Activated CD4-positive, alpha-beta T cell treated with anti-CD3 and anti-CD28 coated beads for 36 hours (primary cell): ENCODE results near the gene SHFL. TPM values are rescaled to one million over a fixed set of nuclear protein-coding genes. Genes with fewer than 3 reads are reported as not detected.

Source experiments
- ATAC-seq: fragments of 200-7000 bp; cut with Tn5 transposase; one replicate; pipeline ENCODE4 v1.10.0; 2021; ENCODE audit warnings: mild to moderate bottlenecking, moderate library complexity
- CTCF ChIA-PET: fragments of 350-600 bp; sonication (Branson Sonifier 250); formaldehyde crosslinking; loops from one replicate; lab custom pipeline; 2021; ENCODE audit warnings: antibody characterized with exemption; lab: Charles Lee
- POLR2A ChIA-PET: fragments of 350-600 bp; sonication (Branson Sonifier 250); formaldehyde crosslinking; loops from one replicate; lab custom pipeline; 2021; ENCODE audit warnings: antibody characterized with exemption, inconsistent platforms; lab: Charles Lee
- DNase-seq: peaks from one replicate; pipeline ENCODE4 v3.0.0-alpha.2; 2020
- H3K27ac Mint-ChIP-seq: one replicate; pipeline ENCODE4 v1.8.0; 2021; ENCODE audit warnings: mixed read lengths
- H3K27me3 Mint-ChIP-seq: one replicate; pipeline ENCODE4 v1.8.0; 2021; ENCODE audit warnings: mixed read lengths
- H3K36me3 Mint-ChIP-seq: one replicate; pipeline ENCODE4 v1.8.0; 2021; ENCODE audit warnings: low read depth, mixed read lengths
- H3K4me1 Mint-ChIP-seq: one replicate; pipeline ENCODE4 v1.8.0; 2021; ENCODE audit warnings: mixed read lengths
- H3K4me3 Mint-ChIP-seq: one replicate; pipeline ENCODE4 v1.8.0; 2021; ENCODE audit warnings: mild to moderate bottlenecking, moderate library complexity, mixed read lengths
- H3K9me3 Mint-ChIP-seq: one replicate; pipeline ENCODE4 v1.8.0; 2021; ENCODE audit warnings: low read depth, mixed read lengths
- intact Hi-C, 2 experiments: fragments of 100-400 bp; cut with DNase I in 1 of 2; cut with micrococcal nuclease in 1 of 2; formaldehyde crosslinking; loops; one replicate each; pipeline versions ENCODE4 v1.14.2 to v1.15.1; 2022 to 2024; cut with DNase I, micrococcal nuclease
- total RNA-seq, 2 experiments: library from RNA; stranded (reverse); gene quantifications; one replicate each; pipeline ENCODE4 v1.2.3, GENCODE V29; 2021

The SHFL gene
- total RNA-seq, 2 experiments from 2014 or later, result 49.8 to 62.6 TPM

DNA sequence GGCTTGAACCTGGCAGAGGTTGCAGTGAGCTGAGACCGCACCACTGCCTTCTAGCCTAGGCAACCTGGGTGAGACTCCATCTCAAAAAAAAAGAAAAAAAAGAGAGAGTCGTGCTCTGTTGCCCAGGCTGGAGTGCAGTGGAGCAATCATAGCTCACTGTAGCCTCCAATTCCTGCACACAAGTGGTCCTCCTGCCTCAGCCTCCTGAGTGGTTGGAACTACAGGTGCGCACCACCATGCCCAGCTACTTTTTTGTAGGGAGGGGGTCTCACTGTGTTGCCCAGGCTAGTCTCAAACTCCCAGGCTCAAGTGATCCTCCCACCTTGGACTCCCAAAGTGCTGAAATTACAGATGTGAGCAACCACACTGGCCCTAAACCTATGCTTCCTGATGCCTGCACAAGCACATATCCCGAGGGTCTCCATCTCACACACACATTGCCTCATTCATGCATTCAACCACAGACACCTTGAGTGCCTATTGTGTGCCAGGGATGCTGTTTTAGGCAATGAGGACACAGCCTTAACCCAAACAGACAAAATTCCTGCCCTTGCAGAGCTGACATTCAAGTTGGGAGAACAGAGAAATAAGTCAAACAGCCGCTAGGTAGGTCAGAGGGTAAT lies 14.2 kb downstream of the SHFL start:
- intact Hi-C loops, result loop anchor here in 1 of 2 experiments (10.0 kb wide), 3 partner anchors 405 to 995 kb away; partner anchors contain the start of genes CARM1 and KEAP1

DNA sequence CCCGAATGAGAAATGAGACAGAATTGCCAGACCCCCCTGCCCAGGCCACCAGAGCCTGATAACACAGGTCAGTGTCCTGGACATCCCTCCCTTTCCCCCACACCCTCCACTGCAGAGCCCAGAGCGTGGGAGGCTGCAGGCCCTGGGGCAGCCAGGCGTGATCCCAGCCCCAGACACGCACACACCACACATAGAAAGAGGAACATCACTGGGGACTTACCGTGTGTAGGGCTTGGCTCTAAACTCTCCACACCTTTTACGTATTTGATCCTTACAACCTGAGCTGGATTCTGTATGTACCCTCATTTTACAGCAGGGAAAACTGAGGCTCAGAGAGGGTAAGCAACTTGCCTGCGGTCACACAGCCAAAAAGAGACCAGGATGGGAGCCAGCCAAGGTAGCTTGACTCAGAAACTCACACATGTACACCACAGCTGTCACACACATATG lies 16.7 kb downstream of the SHFL start:
- no peak for ATAC-seq
- H3K4me3 Mint-ChIP-seq, result peak overlapping the region; percentile 68
- peaks cover 20% of the 10 kb centered on the region for H3K36me3 Mint-ChIP-seq
- H3K27me3 Mint-ChIP-seq, result no peaks in the 10 kb centered on the region
- H3K27ac Mint-ChIP-seq, result peak overlapping the region; percentile 93
- DNase-seq, result no peak
- intact Hi-C loops, result loop anchor here in 1 of 2 experiments (10.0 kb wide), 3 partner anchors 402 to 992 kb away; partner anchors contain the start of genes CARM1 and KEAP1
- ChIA-PET CTCF (interaction anchor here (0.6 to 2.0 kb wide), 6 partner anchors 11 to 828 kb away, joined by 3 to 9 read pairs (median 4); partner anchors contain the start of gene EIF3G), POLR2A (no interaction called here)
- no peaks in the 10 kb centered on the region for H3K9me3 Mint-ChIP-seq
- H3K4me1 Mint-ChIP-seq, result peaks cover 58% of the 10 kb centered on the region

More for the DNA sequence above, 14.2 kb downstream of the SHFL start:
- ChIA-PET POLR2A (interaction anchor here (0.7 kb wide), 1 partner anchor 138 kb away, joined by 3 read pairs; no protein-coding TSS in a partner anchor), CTCF (interaction anchor here (2.4 kb wide), 1 partner anchor 8 kb away, joined by 12 read pairs; no protein-coding TSS in a partner anchor)
- no peaks in the 10 kb centered on the region for H3K27me3 Mint-ChIP-seq
- DNase-seq (no peak), ATAC-seq (no peak)
- peaks cover 50% of the 10 kb centered on the region for H3K4me1 Mint-ChIP-seq
- no peak overlapping the region for H3K4me3 Mint-ChIP-seq
- H3K9me3 Mint-ChIP-seq, result no peaks in the 10 kb centered on the region
- H3K27ac Mint-ChIP-seq, result peak overlapping the region; percentile 77
- peaks cover 12% of the 10 kb centered on the region for H3K36me3 Mint-ChIP-seq

DNA sequence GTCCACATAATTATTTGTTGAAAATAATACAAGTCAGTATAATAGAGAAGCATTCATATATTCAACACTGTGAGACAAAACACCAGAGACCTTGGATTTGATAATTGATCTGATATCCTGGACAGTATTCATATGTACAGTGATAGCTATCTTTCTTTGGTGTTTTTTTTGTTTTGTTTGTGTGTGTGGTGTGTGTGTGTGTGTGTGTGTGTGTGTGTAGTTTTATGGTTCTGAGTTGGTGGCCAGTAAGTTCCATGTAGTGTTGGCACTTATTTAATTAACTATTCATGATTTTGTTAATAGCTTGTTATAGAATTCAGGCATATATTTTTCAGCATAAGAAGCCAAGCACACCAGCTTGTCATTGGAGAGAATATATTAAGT lies 18.0 kb downstream of the SHFL start:
- ATAC-seq (no peak), DNase-seq (no peak)
- Mint-ChIP-seq H3K36me3 (peaks cover 29% of the 10 kb centered on the region), H3K9me3 (no peaks in the 10 kb centered on the region), H3K4me3 (peak overlapping the region; percentile 90), H3K27ac (peak overlapping the region; percentile 99), H3K27me3 (no peaks in the 10 kb centered on the region), H3K4me1 (peaks cover 57% of the 10 kb centered on the region)
- POLR2A ChIA-PET, result interaction anchor here (0.6 to 0.8 kb wide), 3 partner anchors 8 to 87 kb away, joined by 5 to 6 read pairs (median 5); no protein-coding TSS in a partner anchor
- intact Hi-C loops, result loop anchor here (2.0 to 10.0 kb wide), 9 partner anchors 17 to 991 kb away; partner anchors contain the start of genes CARM1 (in 1 of the 2), KEAP1 (in 1 of the 2), PIN1 (in 1 of the 2) and TYK2 (in 1 of the 2)
- CTCF ChIA-PET, result interaction anchor here (1.1 to 2.0 kb wide), 3 partner anchors 8 to 155 kb away, joined by 4 to 9 read pairs (median 7); no protein-coding TSS in a partner anchor

DNA sequence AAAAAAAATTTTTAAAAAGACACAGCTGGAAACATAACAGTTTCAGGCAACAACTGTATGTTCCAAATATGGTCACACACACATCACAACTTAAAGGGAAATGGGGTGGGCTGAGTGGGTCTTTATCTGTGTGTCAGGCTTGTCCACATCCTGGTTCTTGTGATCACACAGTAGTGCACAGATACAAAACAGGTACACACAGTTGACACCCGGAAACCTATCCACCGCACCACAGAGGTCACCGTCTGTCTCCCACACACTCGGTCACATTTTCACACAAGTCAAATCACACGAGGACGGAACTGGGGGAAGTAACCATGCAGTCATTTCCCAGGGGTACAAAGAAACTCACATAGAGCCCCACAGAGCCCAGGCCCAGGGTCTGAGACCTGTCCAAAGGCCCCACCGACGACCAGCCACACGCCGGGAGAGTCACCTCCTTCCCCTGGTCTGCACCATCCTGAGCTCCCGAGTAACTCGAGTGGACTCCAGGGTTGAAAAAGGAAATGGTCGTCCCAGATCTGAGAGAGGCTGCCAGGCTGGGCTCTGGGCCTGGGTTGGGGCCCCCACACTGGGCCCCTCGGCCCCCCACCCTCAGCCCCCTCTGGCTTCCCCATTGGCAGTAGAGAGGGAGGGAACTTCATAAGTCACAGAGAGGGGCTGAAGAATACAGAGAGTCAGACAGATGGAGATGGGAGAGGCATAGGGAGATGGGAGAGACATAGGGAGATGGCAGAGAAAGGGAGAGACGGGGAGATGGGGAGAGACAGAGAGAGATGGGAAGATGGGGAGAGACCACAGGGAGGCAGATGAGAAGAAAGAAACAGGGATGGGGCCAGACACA lies 18.8 kb downstream of the SHFL start:
- Mint-ChIP-seq H3K27me3 (no peaks in the 10 kb centered on the region), H3K36me3 (peaks cover 36% of the 10 kb centered on the region), H3K4me1 (peaks cover 60% of the 10 kb centered on the region), H3K4me3 (peak overlapping the region; percentile 90), H3K9me3 (no peaks in the 10 kb centered on the region), H3K27ac (peak overlapping the region; percentile 99)
- intact Hi-C loops, result loop anchor here (1.0 to 10.0 kb wide), 12 partner anchors 9 to 990 kb away; partner anchors contain the start of genes CARM1 (in 1 of the 2), KEAP1 (in 1 of the 2), KRI1 (in 1 of the 2) and MRPL4 (in 1 of the 2)
- ATAC-seq (peak; percentile 70), DNase-seq (peak; percentile 89)
- ChIA-PET POLR2A (interaction anchor here (0.6 to 1.1 kb wide), 4 partner anchors 9 to 286 kb away, joined by 3 to 6 read pairs (median 5); partner anchors contain the start of gene FBXL12), CTCF (interaction anchor here (1.1 to 2.0 kb wide), 3 partner anchors 9 to 154 kb away, joined by 4 to 9 read pairs (median 7); no protein-coding TSS in a partner anchor)

DNA sequence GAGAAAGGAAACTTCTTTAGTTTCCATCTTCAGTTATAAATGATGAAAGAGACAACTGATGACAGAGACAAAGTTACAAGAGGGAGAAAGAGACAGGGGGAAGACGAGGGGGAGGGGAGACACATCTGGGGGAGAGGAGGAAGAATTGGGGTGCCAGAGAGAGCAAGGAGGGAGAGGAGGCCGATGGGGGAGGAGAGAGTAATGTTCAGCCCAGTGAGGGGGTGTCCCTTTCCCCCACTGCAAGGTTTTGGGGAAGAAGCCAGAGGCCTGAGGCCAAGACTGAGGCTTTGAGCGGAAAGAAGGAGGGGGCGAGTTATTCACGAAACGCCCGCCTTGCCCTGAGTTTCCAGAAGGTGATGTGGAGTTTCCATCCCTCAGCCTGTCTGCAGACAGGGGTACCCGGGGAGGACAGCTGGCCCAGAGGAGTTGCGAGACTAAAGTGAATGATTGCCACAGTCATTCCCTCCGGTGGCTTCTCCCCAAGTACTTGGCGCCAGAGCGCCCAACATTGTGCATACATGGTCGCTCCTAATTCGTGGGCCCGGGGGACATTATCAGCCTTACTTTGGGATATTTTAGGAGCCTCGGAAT lies 19.5 kb downstream of the SHFL start:
- peaks cover 39% of the 10 kb centered on the region for H3K36me3 Mint-ChIP-seq
- ChIA-PET POLR2A (interaction anchor here (1.1 to 1.2 kb wide), 2 partner anchors 9 kb away, joined by 5 to 7 read pairs; no protein-coding TSS in a partner anchor), CTCF (interaction anchor here (0.6 to 2.3 kb wide), 3 partner anchors 11 to 22 kb away, joined by 3 to 8 read pairs (median 4); no protein-coding TSS in a partner anchor)
- peak; percentile 56 for ATAC-seq
- no peaks in the 10 kb centered on the region for H3K9me3 Mint-ChIP-seq
- intact Hi-C loops, result loop anchor here (1.0 to 10.0 kb wide), 17 partner anchors 9 to 989 kb away; partner anchors contain the start of genes CARM1 (in 1 of the 2), DNMT1 (in 1 of the 2), EIF3G (in 1 of the 2) and ILF3 (in 1 of the 2)
- no peaks in the 10 kb centered on the region for H3K27me3 Mint-ChIP-seq
- peak overlapping the region; percentile 90 for H3K4me3 Mint-ChIP-seq
- DNase-seq, result peak; percentile 93
- peak overlapping the region; percentile 99 for H3K27ac Mint-ChIP-seq
- peaks cover 62% of the 10 kb centered on the region for H3K4me1 Mint-ChIP-seq

DNA sequence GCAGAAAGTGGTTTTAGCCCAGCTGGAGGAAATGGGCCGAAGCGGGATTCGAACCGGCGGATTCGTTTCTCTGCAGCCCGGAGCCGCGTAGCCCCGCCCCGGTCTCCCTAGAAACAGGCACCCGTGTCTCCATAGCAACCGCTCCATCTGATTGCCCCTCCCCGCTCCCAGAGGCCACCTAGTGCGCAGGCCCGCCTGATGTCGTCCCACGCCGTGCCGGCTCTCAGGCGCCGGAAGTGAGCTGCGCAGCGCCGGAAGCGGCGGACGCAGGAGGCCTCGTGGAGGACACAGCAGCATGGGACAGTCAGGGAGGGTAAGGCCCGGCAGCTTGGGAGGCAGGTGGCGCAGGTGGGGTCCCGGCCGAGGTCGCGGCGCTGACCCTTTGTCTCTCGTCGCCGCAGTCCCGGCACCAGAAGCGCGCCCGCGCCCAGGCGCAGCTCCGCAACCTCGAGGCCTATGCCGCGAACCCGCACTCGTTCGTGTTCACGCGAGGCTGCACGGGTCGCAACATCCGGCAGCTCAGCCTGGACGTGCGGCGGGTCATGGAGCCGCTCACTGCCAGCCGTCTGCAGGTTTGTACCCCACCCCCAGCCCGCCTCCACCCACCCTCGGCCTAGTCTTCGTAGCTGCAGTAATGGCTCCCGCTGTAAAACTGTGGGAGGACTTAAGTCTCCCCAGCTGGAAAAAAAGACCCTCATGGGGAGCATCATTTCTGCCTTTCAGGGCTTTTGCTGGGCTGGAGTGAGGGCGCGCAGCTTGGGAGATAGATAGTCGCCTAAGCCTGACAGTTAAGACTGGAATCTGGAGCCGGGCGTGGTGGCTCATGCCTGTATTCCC lies 20.2 kb downstream of the SHFL start, which contains the start of gene PPAN:
TSS of gene PPAN (plus strand) at position 263 of the 837 bp plus-strand sequence. CDS start at position 296, 33 bp downstream.
- H3K27ac Mint-ChIP-seq, result peak within 1 kb of the TSS; percentile 99
- H3K4me1 Mint-ChIP-seq, result peaks cover 67% of the 10 kb centered on the region
- peak within 1 kb of the TSS; percentile 90 for H3K4me3 Mint-ChIP-seq
- ATAC-seq (peak; percentile 58), DNase-seq (peak; percentile 99)
- H3K27me3 Mint-ChIP-seq, result no peaks in the 10 kb centered on the region
- peaks cover 43% of the 10 kb centered on the region for H3K36me3 Mint-ChIP-seq
- ChIA-PET CTCF (interaction anchor here (0.6 to 2.3 kb wide), 6 partner anchors 8 to 88 kb away, joined by 3 to 8 read pairs (median 3); partner anchors contain the start of gene DNMT1), POLR2A (interaction anchor here (0.8 to 1.2 kb wide), 4 partner anchors 8 to 144 kb away, joined by 3 to 7 read pairs (median 4); partner anchors contain the start of gene DNMT1)
- intact Hi-C loops, result loop anchor here (1.0 to 10.0 kb wide), 10 partner anchors 10 to 988 kb away; partner anchors contain the start of genes CARM1 (in 1 of the 2), DNMT1 (in 1 of the 2), EIF3G (in 1 of the 2) and ILF3 (in 1 of the 2)
- H3K9me3 Mint-ChIP-seq, result no peaks in the 10 kb centered on the region

DNA sequence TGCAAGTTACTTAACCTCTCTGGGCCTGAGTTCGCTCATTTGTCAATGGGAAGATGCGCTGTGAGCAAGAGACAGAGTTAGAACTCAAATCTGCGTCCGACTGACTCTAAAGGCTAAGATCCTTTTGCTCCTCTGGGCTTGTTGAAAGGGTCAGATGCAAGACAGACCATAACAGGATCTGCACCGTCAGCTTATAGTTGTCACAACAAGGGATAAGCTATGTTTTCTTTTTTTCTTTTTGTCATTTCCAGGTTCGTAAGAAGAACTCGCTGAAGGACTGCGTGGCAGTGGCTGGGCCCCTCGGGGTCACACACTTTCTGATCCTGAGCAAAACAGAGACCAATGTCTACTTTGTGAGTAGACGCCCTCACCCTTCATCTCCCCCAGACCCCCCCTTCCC lies 21.1 kb downstream of the SHFL start:
- ChIA-PET POLR2A (no interaction called here), CTCF (interaction anchor here (0.6 to 3.0 kb wide), 4 partner anchors 8 to 160 kb away, joined by 3 to 12 read pairs (median 6); partner anchors contain the start of gene DNMT1)
- intact Hi-C loops, result loop anchor here (2.0 to 10.0 kb wide), 5 partner anchors 145 to 988 kb away; partner anchors contain the start of genes CARM1 (in 1 of the 2), ILF3 (in 1 of the 2), KEAP1 (in 1 of the 2) and MRPL4 (in 1 of the 2)
- peak overlapping the region; percentile 99 for H3K27ac Mint-ChIP-seq
- H3K27me3 Mint-ChIP-seq, result no peaks in the 10 kb centered on the region
- no peak for ATAC-seq
- peaks cover 72% of the 10 kb centered on the region for H3K4me1 Mint-ChIP-seq
- H3K4me3 Mint-ChIP-seq, result peak overlapping the region; percentile 90
- no peaks in the 10 kb centered on the region for H3K9me3 Mint-ChIP-seq
- no peak for DNase-seq
- H3K36me3 Mint-ChIP-seq, result peaks cover 52% of the 10 kb centered on the region

DNA sequence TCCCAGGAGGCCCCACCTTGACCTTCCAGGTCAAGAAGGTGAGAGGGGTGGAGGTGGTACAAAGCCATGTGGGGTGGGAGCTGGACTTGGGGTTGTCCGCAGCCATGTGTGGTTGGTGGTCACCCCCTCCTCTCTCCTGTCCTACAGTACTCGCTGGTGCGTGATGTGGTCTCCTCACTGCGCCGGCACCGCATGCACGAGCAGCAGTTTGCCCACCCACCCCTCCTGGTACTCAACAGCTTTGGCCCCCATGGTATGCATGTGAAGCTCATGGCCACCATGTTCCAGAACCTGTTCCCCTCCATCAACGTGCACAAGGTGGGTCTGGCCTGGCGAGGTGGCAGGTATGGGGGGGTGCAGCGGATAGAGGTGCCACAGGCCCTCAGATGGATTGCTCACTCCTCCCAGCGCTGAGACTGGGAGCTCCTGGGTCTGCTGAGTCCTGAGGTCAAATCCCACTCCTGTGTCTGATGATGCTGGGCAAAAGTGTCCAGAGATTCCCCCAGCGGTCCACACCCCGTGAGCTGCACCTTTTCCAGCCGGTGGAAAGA lies 21.8 kb downstream of the SHFL start:
- ChIA-PET POLR2A (interaction anchor here (0.6 to 1.0 kb wide), 2 partner anchors 11 to 141 kb away, joined by 4 read pairs; no protein-coding TSS in a partner anchor), CTCF (interaction anchor here (0.6 to 3.0 kb wide), 8 partner anchors 9 to 188 kb away, joined by 3 to 12 read pairs (median 3); partner anchors contain the start of gene DNMT1)
- Mint-ChIP-seq H3K27me3 (no peaks in the 10 kb centered on the region), H3K4me3 (peak overlapping the region; percentile 90), H3K36me3 (peaks cover 58% of the 10 kb centered on the region), H3K4me1 (peaks cover 72% of the 10 kb centered on the region), H3K9me3 (no peaks in the 10 kb centered on the region), H3K27ac (peak overlapping the region; percentile 99)
- DNase-seq, result no peak
- no peak for ATAC-seq
- intact Hi-C loops, result loop anchor here (2.0 to 10.0 kb wide), 5 partner anchors 144 to 987 kb away; partner anchors contain the start of genes CARM1 (in 1 of the 2), ILF3 (in 1 of the 2), KEAP1 (in 1 of the 2) and MRPL4 (in 1 of the 2)
